ENCODE measurements around the gene HOXC11.

Gene HOXC11

GRCh38 chr12:53966385-53967133 is 6.4 kb upstream of the HOXC11 start:
- DNase-seq (ENCODE audit: low spot score): no peak
- no peak for TF ChIP-seq CTCF (IDR thresholded peaks at IDR 0.05; ENCODE audit: extremely low read depth, missing control alignments)

- DNase-seq (ENCODE audit: low spot score): no peak
- TF ChIP-seq CTCF (IDR thresholded peaks at IDR 0.05; ENCODE audit: extremely low read depth, missing control alignments): no peak
Measured at GRCh38 chr12:53967421-53967925, 5.5 kb upstream of the HOXC11 start.

GRCh38 chr12:53968214-53969127 is 4.5 kb upstream of the HOXC11 start:
- no peak for TF ChIP-seq CTCF (IDR thresholded peaks at IDR 0.05; ENCODE audit: extremely low read depth, missing control alignments)
- DNase-seq (ENCODE audit: low spot score): no peak

GRCh38 chr12:53969588-53970259 is 3.2 kb upstream of the HOXC11 start:
- no peak for DNase-seq (ENCODE audit: low spot score)
- no peak for TF ChIP-seq CTCF (IDR thresholded peaks at IDR 0.05; ENCODE audit: extremely low read depth, missing control alignments)

GRCh38 chr12:53970451-53970850 is 2.5 kb upstream of the HOXC11 start:
- no peak for DNase-seq (ENCODE audit: low spot score)
- TF ChIP-seq CTCF (IDR thresholded peaks at IDR 0.05; ENCODE audit: extremely low read depth, missing control alignments): no peak

GRCh38 chr12:53971129-53971528 is 1.8 kb upstream of the HOXC11 start:
- DNase-seq (ENCODE audit: low spot score): no peak
- TF ChIP-seq CTCF (IDR thresholded peaks at IDR 0.05; ENCODE audit: extremely low read depth, missing control alignments): no peak
